GM20431 (cell line): ENCODE results near the gene MRPL45.

Source experiments
- in situ Hi-C: fragments of 300-500 bp; cut with MseI, MboI; formaldehyde crosslinking; loops from one replicate; pipeline ENCODE4 v1.15.0; 2020; ENCODE audit warnings: low sequenced_read_pairs; ENCODE audit not compliant: unreplicated experiment

Gene MRPL45

DNA sequence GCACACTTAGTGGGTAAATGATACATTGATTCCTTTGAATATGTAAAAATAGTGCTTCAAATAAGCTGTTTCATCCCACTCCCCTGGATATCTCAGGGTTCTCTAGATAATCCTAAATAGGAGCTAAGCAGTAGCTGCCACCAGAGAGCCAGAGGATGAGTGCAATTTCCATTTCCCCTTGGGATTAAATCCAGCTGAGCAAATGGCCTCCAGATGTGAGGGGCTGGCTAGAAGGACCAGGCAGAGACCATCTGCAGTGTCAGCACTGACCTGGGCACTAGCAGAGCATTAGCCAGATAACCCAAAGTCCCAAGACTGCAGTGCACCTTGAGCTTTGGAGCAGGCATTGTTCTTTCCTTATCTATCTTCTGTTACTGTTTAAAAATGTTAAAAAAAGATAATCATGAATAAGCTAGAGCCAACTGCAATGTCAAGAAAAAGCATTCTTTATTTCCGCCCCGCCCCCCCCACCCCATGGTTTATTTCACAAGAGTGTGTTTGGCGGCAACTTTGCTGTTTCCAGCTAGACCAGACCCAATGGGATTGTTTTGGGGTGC, 27.3 kb downstream of the MRPL45 start:
- in situ Hi-C loops: no loop called here

DNA sequence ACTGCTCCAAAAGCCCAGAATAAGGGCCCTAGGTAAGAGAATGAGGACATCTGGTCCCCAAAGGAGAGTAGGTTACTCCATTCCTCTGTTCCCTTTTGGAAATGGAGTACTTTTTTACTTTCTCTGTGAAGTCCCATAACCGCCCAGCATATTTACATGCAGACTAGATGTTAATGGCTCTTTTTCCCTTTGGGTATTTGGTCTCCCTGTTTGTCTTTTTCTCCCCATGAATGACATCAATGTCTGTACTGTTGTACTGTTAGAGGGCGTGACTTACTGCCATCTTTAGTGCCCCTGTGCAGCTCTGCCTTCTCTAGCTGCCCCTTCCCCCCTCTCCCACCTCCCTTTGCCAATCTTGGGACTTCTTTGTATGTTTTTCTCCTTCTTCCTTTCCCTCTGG, 27.8 kb downstream of the MRPL45 start:
- in situ Hi-C loops: no loop called here

DNA sequence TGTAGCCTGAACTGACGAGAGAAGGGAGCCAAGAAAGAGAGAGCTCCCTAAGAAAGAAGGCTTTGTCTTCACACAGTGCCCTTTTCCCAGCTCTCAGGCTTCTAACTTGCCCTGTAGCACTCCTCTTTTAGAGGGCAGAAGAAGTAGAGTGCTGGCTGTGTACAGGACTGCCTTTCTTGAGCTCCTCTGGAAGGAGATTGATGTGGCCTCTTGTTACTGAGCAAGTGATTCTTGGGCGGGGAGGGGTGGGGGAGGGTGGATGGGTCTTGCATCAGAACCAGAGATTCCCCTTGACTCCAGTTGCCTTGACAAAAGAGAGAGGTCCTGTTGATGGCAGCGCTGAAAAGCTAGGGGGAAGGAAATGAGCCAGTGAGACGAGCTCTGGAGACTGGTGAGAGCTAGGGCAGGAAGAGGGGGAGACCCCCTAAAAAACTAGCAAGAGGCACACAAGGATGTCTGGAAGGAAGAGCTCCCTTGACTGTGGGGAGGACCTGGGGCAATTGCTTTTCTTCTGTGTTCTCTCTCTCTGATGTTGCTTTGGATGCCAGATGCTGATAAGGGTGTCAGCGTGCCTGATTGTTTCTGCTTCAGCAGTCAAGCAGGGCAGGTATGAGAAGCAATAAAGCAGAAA, 28.4 kb downstream of the MRPL45 start:
- in situ Hi-C loops: no loop called here

DNA sequence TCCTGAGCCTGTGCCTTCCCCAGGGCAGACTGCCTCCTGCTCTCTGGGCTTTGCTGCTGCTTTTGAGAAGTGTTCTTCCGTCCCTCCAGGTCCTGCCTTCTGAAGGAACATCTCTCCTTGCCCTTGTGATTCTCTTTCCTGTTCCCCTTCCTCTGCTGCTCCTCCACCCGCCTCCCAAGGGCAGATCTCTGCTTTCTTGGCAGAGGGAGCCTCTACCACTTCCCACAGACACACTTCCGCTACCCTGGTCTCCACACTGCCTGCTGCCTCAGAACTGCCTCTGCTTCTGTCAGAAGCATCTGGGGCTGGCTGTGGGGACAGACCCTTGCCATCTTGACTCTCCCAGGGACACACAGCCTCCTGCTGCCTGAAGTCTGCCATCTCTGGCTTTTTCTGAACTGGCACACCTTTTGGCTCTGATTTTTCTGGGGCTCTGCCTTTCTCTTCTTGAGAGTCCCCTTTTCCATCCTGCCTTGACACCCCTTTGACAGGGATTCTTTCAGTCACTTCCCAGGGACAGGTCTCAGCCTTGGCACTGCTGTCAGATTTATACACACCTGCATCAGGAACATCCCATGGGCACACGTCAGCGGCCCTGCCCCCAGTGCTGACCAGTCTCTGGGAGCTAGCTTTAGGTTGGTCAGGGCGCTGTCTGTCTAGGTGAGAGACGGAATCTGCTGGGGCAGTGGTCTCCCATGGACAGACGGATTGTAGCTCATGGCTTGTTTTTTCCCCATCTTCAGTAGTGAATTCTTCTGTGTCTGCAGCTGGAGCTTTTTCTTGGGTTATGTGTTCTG, 30.2 kb downstream of the MRPL45 start:
- in situ Hi-C loops: no loop called here

DNA sequence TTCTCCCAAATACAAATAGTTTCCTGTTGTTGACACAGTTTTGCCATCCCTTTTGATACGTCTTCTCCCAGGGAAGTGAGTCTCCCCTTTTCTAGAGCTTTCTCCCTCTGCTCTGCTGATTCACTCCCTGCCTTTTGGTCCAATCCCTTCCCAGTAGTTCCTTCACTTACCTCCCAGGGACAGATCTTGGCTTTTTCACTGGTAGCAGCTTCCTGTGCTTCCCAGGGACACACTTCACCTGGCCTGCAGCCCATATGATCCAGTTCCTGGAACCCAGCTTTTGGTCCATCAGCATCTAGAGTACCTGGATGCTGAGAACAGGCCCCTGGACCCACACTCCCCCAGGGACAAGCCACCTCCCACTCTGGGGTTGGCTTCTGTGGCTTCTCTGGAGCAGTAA, 31.0 kb downstream of the MRPL45 start:
- in situ Hi-C loops: no loop called here

DNA sequence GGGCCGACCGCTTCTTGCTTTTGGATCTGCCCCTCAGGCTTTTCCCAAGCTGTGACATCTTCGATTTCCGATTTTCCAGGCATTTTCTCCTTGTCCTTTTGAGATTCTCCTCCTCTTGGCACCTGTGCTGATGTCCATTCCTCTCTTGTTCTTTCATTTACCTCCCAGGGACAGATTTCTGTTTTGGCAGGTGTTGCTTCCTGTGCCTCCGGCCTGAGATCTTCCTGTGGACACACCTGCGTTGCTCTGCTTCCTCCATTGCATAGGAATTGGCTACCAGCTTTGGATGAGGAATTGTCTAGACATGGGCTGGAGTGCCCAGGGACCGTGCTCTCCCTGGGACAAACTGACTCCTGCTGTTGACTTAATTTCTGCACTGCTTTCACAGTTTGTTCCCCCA, 31.7 kb downstream of the MRPL45 start:
- in situ Hi-C loops: no loop called here

DNA sequence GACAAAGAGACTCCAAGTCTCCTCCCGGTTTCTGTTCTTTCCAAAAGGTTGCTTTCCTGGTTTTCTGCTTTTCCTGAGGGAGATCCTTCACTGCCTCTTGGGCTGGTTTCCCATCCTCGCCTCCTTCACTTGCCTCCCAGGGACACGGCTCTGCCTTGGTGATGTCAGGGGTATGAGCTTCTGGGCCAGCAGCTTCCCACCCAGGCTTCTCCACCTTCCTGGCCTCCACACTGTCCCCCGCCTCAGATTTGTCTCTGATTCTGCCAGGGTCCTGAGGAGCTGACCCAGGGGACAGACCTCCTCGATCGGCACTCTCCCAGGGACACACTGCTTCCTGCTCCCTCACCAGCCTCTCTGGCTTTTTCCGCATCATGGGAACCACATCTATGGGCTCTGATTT, 32.3 kb downstream of the MRPL45 start:
- in situ Hi-C loops: no loop called here

DNA sequence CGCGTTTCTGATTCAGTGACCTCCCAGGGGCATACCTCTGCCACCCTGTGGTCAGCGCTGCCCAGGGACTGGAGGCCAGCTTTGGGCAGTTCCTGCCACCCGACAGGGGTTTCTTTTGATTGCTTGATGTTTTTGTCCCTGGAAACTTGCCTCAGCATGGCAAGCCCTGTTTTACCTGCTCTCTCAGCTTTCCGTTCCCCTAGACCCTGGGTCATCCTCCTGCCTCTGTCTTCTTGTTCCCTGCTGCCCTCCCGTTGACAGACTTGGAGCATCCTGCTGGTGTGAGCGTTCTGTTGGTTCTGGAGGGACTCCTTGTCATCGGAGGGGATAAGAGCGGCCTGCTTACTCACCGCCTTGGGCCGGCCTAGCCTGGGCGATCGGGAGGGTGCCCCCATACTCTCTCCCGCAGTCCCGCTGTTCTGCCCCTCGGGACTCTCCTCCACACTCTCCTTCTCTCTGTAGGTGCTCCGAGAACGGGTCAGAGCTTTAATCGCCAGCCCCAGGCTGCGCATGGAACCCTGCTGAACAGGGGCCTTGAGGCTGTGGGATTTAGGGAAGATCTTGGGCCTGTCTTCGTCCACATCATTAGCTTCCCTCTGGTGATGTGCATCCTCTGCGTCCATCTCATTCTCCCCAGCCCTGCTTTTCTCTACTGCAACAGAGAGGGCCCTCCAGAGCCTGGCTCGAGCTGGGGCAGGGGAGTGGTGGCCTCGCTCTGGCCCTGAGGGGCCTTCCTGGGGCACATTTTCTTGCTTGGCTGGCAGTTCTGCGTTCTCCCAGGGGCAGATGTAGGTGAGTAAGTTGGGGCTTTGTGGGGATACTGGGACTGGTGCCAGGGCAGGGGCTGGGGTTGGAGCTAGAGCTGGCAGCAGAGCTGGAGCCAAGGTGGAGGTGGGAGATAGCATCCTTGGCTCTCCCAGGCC, 33.1 kb downstream of the MRPL45 start:
- in situ Hi-C loops: no loop called here

DNA sequence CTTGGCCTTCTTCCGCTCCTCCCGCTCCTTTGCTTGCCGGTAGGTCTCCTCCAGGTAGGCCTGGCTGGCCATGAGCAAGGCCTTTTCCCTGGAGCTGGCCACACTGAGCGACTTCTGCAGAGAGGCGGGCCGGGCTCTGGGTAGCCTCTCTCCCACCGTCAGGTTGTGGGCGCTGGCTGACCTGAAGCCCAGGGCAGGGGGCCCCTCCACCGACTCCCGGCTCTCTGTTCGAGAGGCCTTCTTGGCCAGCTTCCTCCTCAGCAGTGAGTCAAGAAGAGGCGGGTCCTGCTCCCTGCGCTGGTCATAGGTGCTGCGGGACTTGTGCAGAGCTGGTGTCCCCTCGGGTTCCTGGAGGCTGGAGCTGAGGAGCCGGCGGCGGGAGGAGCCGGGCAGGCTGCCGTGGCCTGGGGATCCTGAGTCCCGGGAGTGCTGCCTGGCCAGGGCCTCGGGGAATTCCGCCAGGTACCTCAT, 34.0 kb downstream of the MRPL45 start:
- in situ Hi-C loops: no loop called here

DNA sequence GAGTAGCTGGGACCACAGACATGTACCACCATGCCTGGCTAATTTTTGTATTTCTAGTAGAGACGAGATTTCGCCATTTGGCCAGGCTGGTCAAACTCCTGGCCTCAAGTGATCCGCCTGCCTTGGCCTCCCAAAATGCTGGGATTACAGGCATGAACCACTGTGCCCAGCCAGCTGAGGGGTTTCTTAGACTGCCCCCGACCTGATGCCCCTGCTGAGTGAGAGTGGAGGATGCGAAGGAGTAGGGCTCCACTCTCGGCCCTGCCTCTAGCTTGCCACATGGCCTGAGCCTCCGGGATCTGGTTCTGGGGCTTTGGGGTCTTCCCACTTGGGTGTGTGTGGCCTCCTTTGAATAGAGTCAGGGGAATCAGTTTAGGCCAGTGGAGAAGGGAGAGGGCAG, 35.8 kb downstream of the MRPL45 start:
- in situ Hi-C loops: no loop called here

DNA sequence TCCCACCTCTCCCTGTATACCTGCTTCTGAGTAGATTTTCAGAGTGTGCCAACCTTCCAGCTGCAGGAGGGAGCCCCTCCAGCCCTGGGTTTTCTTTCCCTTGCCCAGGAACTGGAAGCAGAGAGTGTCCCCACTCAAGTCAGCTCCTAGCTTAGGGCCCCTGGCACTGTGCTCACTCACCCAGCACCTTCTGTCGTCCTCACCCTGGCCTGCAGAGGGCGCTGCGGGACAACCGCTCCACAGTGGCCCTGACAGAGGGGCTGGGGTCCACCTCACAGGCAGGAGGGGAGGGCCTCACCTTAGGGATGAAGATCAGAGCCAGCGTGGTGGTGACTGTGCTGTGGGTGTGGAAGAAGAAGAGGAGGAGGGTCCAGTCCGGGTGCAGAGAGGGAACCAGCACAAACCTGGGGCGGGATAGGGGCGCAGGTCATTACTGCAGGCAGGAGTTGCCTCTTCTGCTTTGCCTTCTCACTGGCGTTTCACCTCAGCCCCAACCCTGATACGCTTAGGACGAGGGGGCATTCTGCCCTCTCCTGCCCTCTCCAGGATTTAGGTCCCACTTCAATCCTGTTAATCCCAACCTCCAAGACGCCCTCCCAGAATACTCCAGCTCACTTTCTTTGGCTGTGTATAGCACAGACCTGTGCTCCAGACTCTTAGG, 36.8 kb downstream of the MRPL45 start:
- in situ Hi-C loops: no loop called here

DNA sequence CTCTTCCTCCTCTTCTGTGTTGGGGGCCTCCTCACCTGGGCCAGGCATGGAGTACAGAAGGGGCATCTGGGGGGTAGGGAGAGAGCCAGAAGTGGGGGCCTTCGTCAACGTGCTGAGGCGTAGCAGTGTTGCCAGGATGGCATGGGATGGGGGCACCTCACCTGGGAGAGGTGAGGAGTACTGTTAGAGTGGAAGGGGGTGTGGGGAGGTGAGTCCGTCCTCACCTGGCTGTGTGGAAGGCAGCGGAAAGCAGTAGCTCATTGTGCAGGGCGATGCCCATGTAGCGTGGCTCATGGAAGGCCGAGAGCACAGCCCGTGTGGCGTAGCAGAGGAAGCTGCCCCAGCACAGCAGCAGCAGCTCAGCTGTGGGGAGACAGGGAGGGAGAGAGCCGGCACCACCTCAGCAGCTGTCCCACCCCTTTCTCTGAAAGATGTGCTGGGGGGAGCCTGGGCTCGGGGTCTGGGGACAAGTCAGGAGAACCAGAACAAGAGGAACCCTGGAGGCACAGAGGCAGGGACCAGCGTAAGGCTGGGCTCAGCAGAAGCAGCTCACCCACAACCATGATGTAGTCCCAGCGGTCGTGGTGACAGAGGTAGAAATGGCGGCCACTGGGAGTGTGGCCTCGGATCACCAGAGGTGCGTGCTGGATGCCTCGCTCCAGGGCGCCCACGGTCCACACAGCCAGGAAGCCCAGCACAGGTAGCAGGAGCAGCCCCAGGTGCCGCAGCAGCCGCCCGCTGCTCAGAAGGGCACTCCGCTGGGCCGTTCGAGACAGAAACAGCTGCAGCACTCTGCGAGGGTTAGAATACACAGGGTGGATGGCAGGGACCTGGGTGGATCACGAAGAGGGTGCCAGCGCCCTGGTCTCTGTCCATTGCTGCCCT, 37.8 kb downstream of the MRPL45 start:
- in situ Hi-C loops: no loop called here

DNA sequence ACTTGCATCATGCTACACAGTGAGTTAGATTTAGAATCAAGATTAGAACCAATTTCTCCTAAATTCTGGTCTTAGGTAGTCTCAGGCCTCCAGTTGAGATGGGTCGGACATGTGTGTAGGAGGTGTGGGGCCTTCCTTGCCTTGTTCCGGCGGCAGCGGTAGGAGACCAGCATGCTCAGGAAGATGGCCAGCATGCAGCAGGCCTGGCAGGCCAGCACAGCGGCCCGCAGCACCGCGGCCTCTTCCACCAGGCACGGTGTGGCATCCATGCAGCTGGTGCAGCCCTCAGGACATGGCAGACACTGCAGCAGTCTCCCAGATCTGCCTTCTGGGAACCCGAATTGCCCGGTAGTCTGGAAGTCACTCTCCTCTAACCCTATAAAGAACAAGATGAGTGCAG, 39.9 kb downstream of the MRPL45 start:
- in situ Hi-C loops: no loop called here

DNA sequence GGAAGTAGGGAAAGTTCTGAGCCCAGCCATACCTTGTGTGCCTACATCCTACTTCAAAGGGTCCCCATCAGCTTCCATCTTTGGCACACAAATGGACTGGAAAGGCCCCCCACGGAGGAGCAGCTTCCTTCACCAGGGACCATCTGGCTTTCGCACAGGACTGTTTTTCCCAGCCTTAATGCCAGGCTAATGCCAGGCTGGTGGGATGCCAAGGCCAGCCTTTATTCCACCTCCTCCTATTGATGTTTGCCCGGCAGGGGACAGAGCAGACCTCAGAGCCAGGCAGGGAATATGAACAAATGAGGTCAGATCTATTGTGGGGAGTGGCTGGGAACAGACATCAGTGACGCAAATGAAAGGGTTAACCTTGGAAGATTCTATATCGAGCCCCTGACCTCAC, 41.1 kb downstream of the MRPL45 start:
- in situ Hi-C loops: no loop called here

DNA sequence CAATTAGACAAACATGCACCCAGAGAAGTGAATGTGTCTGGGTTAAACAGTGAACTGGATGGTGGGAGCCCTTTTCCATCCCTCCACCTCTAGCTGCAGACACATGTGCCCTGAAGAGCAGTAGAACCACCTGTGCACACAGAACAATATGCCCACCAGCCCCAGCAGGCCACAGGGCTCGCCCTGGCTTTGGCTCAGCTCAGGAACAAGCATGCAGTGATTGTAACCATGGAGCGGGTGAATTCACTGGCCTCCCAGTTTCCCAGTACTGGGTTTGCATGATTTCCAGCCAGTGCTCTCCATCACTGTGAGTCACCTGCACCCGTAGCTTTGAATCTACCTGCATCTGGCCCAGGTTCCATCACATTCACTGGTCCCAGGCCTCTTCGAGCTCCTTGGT, 41.6 kb downstream of the MRPL45 start:
- in situ Hi-C loops: no loop called here

DNA sequence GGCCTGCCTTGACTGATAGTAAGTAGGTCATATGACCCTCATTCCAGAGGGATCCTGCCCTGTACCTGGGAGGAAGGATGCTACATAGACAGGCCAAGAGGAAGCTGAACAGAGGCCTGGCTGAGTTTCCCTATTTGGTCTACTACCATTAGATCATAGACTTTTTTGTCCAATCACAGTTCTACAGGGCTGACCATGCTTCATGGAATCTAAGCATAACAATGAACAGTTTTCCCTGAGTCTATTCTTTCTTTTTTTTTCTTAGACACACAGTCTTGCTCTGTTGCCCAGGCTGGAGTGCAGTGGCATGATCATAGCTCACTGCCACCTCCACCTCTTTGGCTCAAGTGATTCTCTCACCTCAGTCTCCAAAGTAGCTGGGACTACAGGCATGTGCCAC, 42.9 kb downstream of the MRPL45 start:
- in situ Hi-C loops: no loop called here

DNA sequence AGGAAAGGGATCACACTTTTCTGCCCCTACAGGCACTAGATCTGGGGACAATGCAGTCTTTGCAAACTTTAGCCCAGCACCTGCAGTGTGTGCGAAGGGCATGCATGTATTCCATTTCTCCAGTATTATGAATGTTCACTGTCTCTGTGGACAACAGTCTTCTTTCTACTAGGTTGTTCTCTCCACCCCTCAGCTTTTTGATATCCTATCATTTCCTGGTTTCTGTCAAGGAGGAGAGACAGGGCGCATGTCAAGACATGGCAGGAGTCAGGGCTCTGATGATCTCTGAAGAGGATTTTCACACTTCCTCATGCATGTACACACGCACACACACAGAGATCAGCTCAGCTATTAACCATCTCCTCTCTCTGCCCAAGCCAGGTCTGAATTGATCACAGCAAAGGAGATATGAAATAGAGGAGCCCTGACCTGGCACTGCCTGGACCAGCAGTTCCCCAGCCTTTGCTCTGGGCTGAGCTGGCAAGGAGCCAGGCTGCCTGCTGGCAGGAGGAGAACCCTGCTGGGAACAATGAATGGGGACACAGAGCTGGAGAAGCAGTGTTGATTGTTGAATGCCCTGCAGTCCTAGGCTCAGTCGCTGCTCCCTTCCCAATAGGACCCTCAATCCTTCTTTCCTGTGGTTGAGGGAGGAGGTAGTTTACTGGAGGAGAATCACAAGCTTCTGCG, 44.2 kb downstream of the MRPL45 start:
- in situ Hi-C loops: no loop called here

DNA sequence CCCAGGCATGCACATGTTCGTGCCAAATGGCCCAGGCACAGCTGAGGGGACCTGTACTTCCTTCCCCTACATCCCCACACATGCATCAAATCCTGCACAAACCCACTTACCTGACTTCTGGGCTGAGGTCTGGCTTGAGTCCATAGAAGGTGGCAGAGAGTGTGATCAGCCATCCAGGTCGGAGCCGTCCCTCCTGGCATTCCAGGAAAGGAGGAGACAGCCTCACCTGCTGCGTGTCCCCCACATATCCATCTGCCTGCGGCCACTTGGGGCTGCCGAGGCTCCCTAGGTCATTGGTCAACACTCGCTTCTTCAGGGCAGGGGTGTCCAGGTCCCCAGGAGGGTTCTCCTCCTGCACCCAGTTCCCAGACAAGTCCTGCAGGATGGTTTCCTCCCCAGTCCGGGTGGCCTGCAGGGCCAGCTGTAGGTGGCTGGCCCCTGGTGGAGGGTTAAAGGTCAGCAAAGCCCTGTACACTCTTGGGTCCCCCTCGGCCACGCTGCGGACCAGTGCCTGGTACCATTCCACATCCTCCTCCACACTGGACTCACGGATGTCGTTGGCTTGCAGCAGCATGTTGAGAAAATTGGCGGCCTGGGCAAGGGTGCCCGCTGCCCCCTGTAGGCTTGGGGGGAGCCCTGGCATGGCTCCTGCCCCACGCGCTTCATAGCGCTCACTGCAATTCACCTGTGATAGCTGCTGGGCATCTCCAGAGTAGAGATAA, 46.1 kb downstream of the MRPL45 start:
- in situ Hi-C loops: no loop called here
